Sigmoid colon (tissue), 7 donors: ENCODE results near the gene SLC14A1. TPM values are rescaled to one million over a fixed set of nuclear protein-coding genes. Genes with fewer than 3 reads are reported as not detected.

Experiments
- DNase-seq: peaks from one replicate; pipeline ENCODE4 v3.0.0-alpha.2; 2019
- H3K27ac ChIP-seq, 4 donors: fragments of 200-600 bp; sonication (generic); one replicate each; pipeline ENCODE4 v1.5.1; 2016 to 2019; ENCODE audit warnings: mild to moderate bottlenecking in 1 of 4
- H3K27me3 ChIP-seq, 3 donors: fragments of 200-600 bp; sonication (generic); one replicate each; pipeline ENCODE4 v1.5.1; 2019; ENCODE audit warnings: mild to moderate bottlenecking in 1 of 3
- H3K36me3 ChIP-seq, 4 donors: fragments of 200-600 bp; sonication (generic); one replicate each; pipeline ENCODE4 v1.5.1; 2016 to 2019
- H3K4me1 ChIP-seq, 4 donors: fragments of 200-600 bp; sonication (generic); one replicate each; pipeline ENCODE4 v1.5.1; 2017 to 2019
- H3K4me3 ChIP-seq, 4 donors: fragments of 200-600 bp; sonication (generic); one replicate each; pipeline ENCODE4 v1.5.1; 2017 to 2019; ENCODE audit warnings: mild to moderate bottlenecking in 2 of 4, moderate library complexity in 1 of 4
- H3K9me3 ChIP-seq, 4 donors: fragments of 200-600 bp in 3 of 4; sonication (generic) in 3 of 4; one replicate each; pipeline versions ENCODE4 v1.5.1 to v1.6.1; 2013 to 2019
- CTCF ChIP-seq, 4 experiments: fragments of 450-650 bp in 3 of 4; fragments of 200-600 bp in 1 of 4; IDR thresholded peaks; one replicate each; pipeline ENCODE4 v1.5.1; 2016 to 2019; ENCODE audit warnings: antibody characterized with exemption in 4 of 4, mild to moderate bottlenecking in 3 of 4, moderate library complexity in 2 of 4
- EP300 ChIP-seq, 4 donors: sonication (generic); formaldehyde crosslinking; IDR thresholded peaks; one replicate each; pipeline ENCODE4 v1.6.1; 2017; ENCODE audit warnings: antibody characterized with exemption in 4 of 4
- POLR2A ChIP-seq, 2 donors: fragments of 450-650 bp; IDR thresholded peaks; one replicate each; pipeline ENCODE4 v1.6.1; 2016; ENCODE audit warnings: antibody characterized with exemption in 2 of 2, mild to moderate bottlenecking in 2 of 2, moderate library complexity in 2 of 2
- POLR2AphosphoS5 ChIP-seq, 4 donors: sonication (generic); formaldehyde crosslinking; IDR thresholded peaks; one replicate each; pipeline ENCODE4 v1.6.1; 2017; ENCODE audit warnings: antibody characterized with exemption in 4 of 4
- WGBS, 2 donors: extraction: QIAGEN DNeasy Blood & Tissue Kit; methylation state at CpG; one replicate each; pipeline ENCODE4 v1.1.7; 2013; 5-methylcytosine and 5-hydroxymethylcytosine counted together
- intact Hi-C: fragments of 100-400 bp; cut with DNase I; formaldehyde crosslinking; loops from one replicate; pipeline ENCODE4 v1.15.1; 2023
- polyA plus RNA-seq, 3 donors: library from polyadenylated mRNA; stranded (reverse); fragments of 200-250 nt; gene quantifications; one replicate each; pipeline ENCODE4 v1.2.3, GENCODE V29; 2013
- total RNA-seq, 4 donors: library from RNA; depleted of rRNA; stranded (reverse); fragments of >200 nt; gene quantifications; one replicate each; pipeline ENCODE4 v1.1.0, GENCODE V29; 2016
- donor health status: healthy with polysubstance abuse.
- donor health status: Bipolar disorder and iron deficiency.
- donor health status: healthy.

Gene SLC14A1
- total and polyA plus RNA-seq, 7 donors, result 0.69 to 14.4 (median 1.6) TPM; not detected in 2

DNA sequence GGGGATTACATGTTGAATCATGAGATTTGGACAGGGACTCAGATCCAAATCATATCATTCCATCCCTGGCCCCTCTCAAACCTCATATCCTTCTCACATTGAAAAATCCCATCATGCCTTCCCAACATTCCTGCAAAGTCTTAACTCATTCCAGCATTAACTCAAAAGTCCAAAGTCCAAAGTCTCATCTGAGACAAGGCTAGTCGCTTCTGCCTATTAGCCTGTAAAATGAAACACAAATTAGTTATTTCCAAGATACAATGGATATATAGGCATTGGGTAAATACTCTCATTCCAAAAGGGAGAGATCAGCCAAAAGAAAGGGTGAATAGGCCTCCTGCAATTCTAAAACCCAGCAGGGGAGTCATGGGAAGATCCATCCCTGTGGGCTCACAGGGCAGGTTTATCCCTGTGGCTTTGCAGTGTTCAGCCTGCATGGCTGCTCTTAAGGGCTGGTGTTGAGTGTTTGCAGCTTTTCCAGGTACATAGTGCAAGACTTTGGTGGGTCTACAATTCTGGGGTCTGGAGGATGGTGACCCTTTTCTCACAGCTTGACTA, 21.2 kb upstream of the SLC14A1 start:
- Histone ChIP-seq H3K4me1 (no peaks in the 10 kb centered on the region), H3K9me3 (peaks cover 0 to 6% (median 3%) of the 10 kb centered on the region in 4 donors), H3K4me3 (no peak overlapping the region), H3K27me3 (no peaks in the 10 kb centered on the region), H3K27ac (no peak overlapping the region), H3K36me3 (no peaks in the 10 kb centered on the region)
- WGBS, 2 donors, result 61 to 88% methylated on average over 1 of the region's 1 CpG
- intact Hi-C loops, result no loop called here
- no peak for DNase-seq
- no peak for TF ChIP-seq CTCF (IDR thresholded peaks at IDR 0.05)
- no peak for TF ChIP-seq POLR2A (IDR thresholded peaks at IDR 0.05)
- TF ChIP-seq EP300 (IDR thresholded peaks at IDR 0.05), result no peak
- TF ChIP-seq POLR2AphosphoS5 (IDR thresholded peaks at IDR 0.05), result no peak

DNA sequence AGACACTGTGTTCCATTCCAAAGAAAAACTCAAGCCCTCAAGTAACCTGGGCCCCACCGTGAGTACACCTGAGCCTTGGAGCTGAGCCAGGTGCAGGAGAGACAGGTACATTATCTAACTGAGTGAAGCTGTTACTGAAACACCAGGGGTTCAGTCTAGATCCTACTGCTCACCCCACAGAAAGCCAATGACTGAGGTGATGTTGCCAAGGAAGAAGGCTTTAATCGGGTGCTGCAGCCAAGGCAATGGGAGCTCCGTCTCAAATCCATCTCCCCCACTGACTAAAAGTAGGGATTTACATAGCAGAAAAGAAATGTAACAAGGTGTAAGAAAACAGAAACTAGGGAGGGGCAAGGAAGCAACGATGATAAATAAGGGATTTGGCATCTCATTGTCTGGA, 15.2 kb upstream of the SLC14A1 start:
- WGBS, 2 donors, result 88 to 91% methylated on average over 4 of the region's 4 CpGs

DNA sequence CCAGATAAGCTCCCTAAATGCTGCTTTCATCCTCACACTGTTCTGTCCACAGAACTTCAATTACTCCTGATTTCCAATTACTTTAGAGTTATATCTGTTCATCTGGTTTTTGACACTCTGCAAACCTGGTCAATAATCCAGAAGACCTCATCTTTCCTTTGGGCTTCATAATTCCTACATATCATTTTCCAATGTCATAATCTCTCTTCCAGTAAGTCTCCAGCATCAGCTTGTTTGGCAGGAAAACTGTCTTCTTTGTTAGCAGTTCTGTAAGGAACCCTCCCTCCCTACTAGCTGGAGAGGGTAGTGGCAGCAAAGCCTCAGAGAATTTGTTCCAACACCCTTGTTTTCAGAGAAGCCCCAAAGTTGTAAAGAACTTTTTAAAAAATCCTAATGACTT, 11.9 kb upstream of the SLC14A1 start:
- no peak overlapping the region for H3K4me3 ChIP-seq
- H3K36me3 ChIP-seq, result no peaks in the 10 kb centered on the region
- no peak for DNase-seq
- no peak overlapping the region for H3K27ac ChIP-seq
- no peaks in the 10 kb centered on the region for H3K27me3 ChIP-seq
- intact Hi-C loops, result no loop called here
- H3K4me1 ChIP-seq, result no peaks in the 10 kb centered on the region
- H3K9me3 ChIP-seq, result peaks cover 0 to 5% (median 0%) of the 10 kb centered on the region in 4 donors
- TF ChIP-seq EP300 (IDR thresholded peaks at IDR 0.05) (no peak), POLR2A (IDR thresholded peaks at IDR 0.05) (no peak), CTCF (IDR thresholded peaks at IDR 0.05) (no peak), POLR2AphosphoS5 (IDR thresholded peaks at IDR 0.05) (no peak)

More for the DNA sequence above, 15.2 kb upstream of the SLC14A1 start:
- peaks cover 0 to 5% (median 0%) of the 10 kb centered on the region in 4 donors for H3K9me3 ChIP-seq
- H3K4me3 ChIP-seq, result no peak overlapping the region
- intact Hi-C loops, result no loop called here
- no peak overlapping the region for H3K27ac ChIP-seq
- H3K36me3 ChIP-seq, result no peaks in the 10 kb centered on the region
- H3K27me3 ChIP-seq, result no peaks in the 10 kb centered on the region
- no peak for DNase-seq
- H3K4me1 ChIP-seq, result no peaks in the 10 kb centered on the region
- TF ChIP-seq POLR2AphosphoS5 (IDR thresholded peaks at IDR 0.05), result no peak
- no peak for TF ChIP-seq CTCF (IDR thresholded peaks at IDR 0.05)
- no peak for TF ChIP-seq EP300 (IDR thresholded peaks at IDR 0.05)
- TF ChIP-seq POLR2A (IDR thresholded peaks at IDR 0.05), result no peak

DNA sequence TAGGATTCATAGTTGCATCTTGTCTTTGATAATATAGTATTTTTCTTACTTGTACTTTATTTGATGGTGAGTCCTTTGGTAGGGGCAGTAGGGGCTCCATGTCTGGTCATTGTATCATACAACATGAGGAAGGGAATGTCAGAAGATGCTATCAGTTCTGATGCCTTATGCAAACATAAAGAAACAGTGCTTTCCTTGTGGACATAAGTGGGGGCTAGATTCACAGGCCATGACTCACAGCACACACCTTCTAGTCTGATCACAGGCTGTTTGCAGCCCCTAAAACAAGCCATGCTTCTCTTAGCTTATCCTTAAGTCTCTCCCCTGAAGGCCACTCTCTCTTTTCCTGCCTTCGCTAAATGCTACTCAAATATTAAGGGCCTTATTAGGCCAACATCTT, 10.7 kb upstream of the SLC14A1 start:
- DNase-seq, result no peak
- Histone ChIP-seq H3K27me3 (no peaks in the 10 kb centered on the region), H3K36me3 (no peaks in the 10 kb centered on the region), H3K27ac (no peak overlapping the region), H3K4me3 (no peak overlapping the region), H3K4me1 (no peaks in the 10 kb centered on the region), H3K9me3 (peaks cover 0 to 5% (median 0%) of the 10 kb centered on the region in 4 donors)
- TF ChIP-seq EP300 (IDR thresholded peaks at IDR 0.05), result no peak
- TF ChIP-seq POLR2A (IDR thresholded peaks at IDR 0.05), result no peak
- TF ChIP-seq POLR2AphosphoS5 (IDR thresholded peaks at IDR 0.05), result no peak
- TF ChIP-seq CTCF (IDR thresholded peaks at IDR 0.05), result no peak
- intact Hi-C loops, result no loop called here
- WGBS, 2 donors, result 91 to 97% methylated on average over 1 of the region's 1 CpG

DNA sequence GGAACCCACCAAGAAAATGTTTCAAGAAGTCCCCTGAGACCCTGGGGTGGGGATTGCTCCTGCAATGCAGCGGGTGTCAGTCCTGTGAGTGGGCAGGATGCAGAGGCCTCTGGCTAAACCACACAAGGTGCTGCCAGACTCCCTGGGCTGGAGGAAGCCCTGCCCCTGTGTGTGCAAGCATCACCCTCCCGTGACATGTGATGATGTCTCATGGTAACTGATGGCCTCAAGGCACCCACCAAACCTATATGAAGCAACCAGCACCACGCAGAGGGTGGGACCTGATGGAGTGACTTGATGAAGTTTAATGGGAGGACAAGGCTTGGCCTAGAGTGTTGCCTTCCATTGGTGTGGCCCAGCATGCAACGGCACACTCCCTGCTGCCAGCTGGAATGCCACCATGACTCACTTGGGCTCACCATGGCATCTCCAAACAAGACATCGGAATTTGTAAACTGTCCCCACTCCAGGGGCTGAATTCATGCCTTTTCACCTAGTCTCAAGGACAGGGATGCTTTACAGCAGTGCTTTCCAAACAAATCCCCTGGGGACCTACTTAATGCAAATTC, 8.7 kb upstream of the SLC14A1 start:
- 88 to 90% methylated on average over 5 of the region's 5 CpGs for WGBS, 2 donors
- intact Hi-C loops, result no loop called here

More for the DNA sequence above, 8.7 kb upstream of the SLC14A1 start:
- no peaks in the 10 kb centered on the region for H3K4me1 ChIP-seq
- no peak overlapping the region for H3K27ac ChIP-seq
- DNase-seq, result no peak
- no peak overlapping the region for H3K4me3 ChIP-seq
- H3K27me3 ChIP-seq, result no peaks in the 10 kb centered on the region
- H3K36me3 ChIP-seq, result no peaks in the 10 kb centered on the region
- TF ChIP-seq EP300 (IDR thresholded peaks at IDR 0.05), result no peak
- no peak for TF ChIP-seq CTCF (IDR thresholded peaks at IDR 0.05)
- TF ChIP-seq POLR2A (IDR thresholded peaks at IDR 0.05), result no peak
- TF ChIP-seq POLR2AphosphoS5 (IDR thresholded peaks at IDR 0.05), result no peak
- no peaks in the 10 kb centered on the region for H3K9me3 ChIP-seq
